ENCODE results near the gene RHOJ.

RHOJ gene

GRCh38 chr14:63209160-63209559 is 4.9 kb downstream of the RHOJ start:
- no peak for DNase-seq

GRCh38 chr14:63210812-63211211 is 6.6 kb downstream of the RHOJ start:
- no peak for DNase-seq

GRCh38 chr14:63212209-63212608 is 8.0 kb downstream of the RHOJ start:
- no peak for DNase-seq

GRCh38 chr14:63212776-63213500 is 8.7 kb downstream of the RHOJ start:
- DNase-seq = no peak

GRCh38 chr14:63214417-63215196 is 10.4 kb downstream of the RHOJ start:
- no peak for DNase-seq

- no peak for DNase-seq
These were observed 16.3 kb downstream of the RHOJ start for GRCh38 chr14:63220526-63220925.

GRCh38 chr14:63223596-63223995 is 19.4 kb downstream of the RHOJ start:
- no peak for DNase-seq

GRCh38 chr14:63224196-63224595 is 20.0 kb downstream of the RHOJ start:
- DNase-seq = no peak

GRCh38 chr14:63228217-63228616 is 24.0 kb downstream of the RHOJ start:
- DNase-seq = no peak

- DNase-seq = no peak
These were observed 25.3 kb downstream of the RHOJ start for GRCh38 chr14:63229330-63230059.

GRCh38 chr14:63231766-63232165 is 27.5 kb downstream of the RHOJ start:
- no peak for DNase-seq

GRCh38 chr14:63237791-63238190 is 33.5 kb downstream of the RHOJ start:
- no peak for DNase-seq

GRCh38 chr14:63240221-63240620 is 36.0 kb downstream of the RHOJ start:
- no peak for DNase-seq

- DNase-seq = no peak
These were observed 36.9 kb downstream of the RHOJ start for GRCh38 chr14:63241096-63241495.

GRCh38 chr14:63243646-63244045 is 39.4 kb downstream of the RHOJ start:
- no peak for DNase-seq

GRCh38 chr14:63245893-63246292 is 41.6 kb downstream of the RHOJ start:
- no peak for DNase-seq

GRCh38 chr14:63248211-63248610 is 44.0 kb downstream of the RHOJ start:
- no peak for DNase-seq

- no peak for DNase-seq
These were observed 44.8 kb downstream of the RHOJ start for GRCh38 chr14:63249092-63249491.

- DNase-seq = no peak
These were observed 53.1 kb downstream of the RHOJ start for GRCh38 chr14:63257299-63257698.

GRCh38 chr14:63262446-63262845 is 58.2 kb downstream of the RHOJ start:
- no peak for DNase-seq

- DNase-seq = no peak
These were observed 61.9 kb downstream of the RHOJ start for GRCh38 chr14:63266106-63266505.

GRCh38 chr14:63267171-63267570 is 62.9 kb downstream of the RHOJ start:
- DNase-seq = no peak

- DNase-seq = no peak
These were observed 64.5 kb downstream of the RHOJ start for GRCh38 chr14:63268771-63269170.
